HG02763 (cell line): Measurements from ENCODE around the gene MCF2L.
"Not testable (repeated sequence)": the region's sequence is repeated elsewhere in the genome, so short reads cannot be mapped to it uniquely, and the experiment has no call there.

Experiments
- ATAC-seq: cut with Tn5 transposase; IDR thresholded peaks from one replicate; pipeline ENCODE4 v1.9.1; 2021; ENCODE audit warnings: mild to moderate bottlenecking, moderate library complexity; ENCODE audit not compliant: unreplicated experiment

MCF2L gene

GRCh38 chr13:112968910-112969691, at the start of gene MCF2L:
MCF2L (plus strand) TSS chr13:112969214; CDS start chr13:112969380, 166 bp downstream.
- ATAC-seq = no peak

DNA sequence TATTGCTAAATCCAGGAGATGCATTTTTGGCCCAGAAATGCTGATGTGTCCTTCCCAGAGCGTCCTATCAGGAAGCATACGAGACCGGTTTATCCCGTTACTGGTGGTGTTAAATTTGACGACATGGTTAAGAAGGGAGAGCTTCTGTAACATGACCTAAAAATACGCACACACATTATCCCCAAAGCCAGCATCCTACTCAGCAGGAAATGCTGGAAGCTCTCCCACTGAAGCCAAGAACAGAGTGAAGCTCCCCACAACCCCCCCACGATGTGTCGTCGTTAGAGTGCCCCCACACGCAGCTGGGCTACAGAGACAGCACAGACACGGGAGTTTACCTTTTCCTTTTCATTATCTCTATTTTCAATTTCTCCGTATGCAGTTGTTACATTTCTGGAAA, 45.1 kb upstream of the MCF2L start:
- ATAC-seq = no peak

DNA sequence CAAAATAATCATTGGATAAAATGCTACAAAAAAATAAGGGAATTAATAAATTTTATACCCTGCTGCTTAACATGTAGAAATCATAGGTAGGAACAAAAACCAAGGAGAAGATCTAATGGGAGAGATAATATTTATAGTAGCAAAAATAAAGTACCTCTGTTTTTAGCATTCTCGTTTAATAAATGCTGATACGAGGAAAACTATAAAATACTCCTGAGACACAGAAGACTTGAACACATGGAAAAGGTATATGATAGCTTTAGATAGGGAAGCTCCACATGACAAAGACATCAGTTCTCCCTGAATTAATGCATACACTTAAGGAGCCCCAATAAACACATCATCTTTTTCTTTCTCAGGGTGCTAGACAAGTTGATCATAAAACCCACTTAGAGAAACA, 44.6 kb upstream of the MCF2L start:
- no peak for ATAC-seq

GRCh38 chr13:112926003-112926402, 43.0 kb upstream of the MCF2L start:
- ATAC-seq = no peak

DNA sequence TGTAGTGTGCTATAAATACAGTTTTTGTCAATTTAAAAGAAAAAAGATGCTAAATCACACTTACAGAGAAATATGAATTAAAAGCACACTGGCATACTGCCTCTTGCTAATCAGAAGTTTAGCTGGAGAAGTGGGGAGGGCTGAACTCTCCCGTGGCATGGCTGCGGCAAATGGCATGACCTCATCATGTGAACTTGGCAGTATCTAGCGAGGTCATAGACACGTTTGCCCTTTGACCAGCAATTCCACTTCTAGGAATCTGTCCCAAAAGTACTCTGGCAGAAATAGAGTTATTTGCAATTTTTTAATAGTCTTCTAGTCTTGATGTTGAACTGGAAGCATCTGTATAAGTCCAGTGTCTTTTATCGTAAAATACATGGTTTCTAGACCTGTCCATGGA, 42.0 kb upstream of the MCF2L start:
- no peak for ATAC-seq

DNA sequence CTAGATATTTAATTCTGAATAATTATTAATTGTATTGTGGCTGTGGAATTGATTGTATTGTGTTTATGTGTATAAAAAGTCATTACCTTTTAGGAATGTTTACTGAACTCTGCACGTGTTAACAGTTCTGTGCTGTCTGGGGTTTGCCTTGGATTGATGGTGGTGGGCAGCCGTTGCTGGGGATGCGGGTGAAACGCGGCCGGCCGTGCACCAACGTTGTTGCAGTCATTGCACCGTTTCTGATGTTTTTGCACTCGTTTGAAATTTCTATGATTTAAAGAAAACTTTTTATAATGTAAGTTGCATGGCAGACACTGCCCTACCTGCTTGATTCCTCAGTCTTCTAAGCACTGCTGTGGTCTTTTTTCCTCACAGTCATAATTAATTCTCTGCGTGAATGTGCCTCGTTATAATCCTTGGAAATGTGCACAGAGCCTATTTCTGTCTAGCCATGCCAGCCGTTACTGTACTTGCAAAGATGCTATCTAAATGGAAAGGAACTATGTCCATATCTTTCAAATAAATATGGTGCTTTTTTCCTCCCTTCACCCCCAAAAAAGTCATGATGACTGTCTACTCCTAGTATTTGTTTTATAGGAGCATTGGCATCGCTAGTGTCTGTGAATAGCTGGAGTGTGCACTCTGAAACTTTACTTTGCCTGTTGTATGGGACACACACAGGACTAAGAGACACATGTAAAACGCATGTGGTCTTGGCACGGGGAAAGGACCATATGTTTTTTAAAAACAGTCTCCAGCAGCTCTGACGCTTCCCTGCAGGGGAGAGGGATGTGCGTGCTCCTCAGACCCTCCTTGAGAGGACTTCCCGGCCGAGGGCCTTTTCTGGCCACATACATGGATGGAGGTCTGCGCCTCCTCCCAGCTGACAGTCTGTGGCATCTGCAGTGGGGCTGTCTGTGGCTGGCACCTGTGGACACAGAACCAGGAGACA, 40.7 kb upstream of the MCF2L start:
- no peak for ATAC-seq

DNA sequence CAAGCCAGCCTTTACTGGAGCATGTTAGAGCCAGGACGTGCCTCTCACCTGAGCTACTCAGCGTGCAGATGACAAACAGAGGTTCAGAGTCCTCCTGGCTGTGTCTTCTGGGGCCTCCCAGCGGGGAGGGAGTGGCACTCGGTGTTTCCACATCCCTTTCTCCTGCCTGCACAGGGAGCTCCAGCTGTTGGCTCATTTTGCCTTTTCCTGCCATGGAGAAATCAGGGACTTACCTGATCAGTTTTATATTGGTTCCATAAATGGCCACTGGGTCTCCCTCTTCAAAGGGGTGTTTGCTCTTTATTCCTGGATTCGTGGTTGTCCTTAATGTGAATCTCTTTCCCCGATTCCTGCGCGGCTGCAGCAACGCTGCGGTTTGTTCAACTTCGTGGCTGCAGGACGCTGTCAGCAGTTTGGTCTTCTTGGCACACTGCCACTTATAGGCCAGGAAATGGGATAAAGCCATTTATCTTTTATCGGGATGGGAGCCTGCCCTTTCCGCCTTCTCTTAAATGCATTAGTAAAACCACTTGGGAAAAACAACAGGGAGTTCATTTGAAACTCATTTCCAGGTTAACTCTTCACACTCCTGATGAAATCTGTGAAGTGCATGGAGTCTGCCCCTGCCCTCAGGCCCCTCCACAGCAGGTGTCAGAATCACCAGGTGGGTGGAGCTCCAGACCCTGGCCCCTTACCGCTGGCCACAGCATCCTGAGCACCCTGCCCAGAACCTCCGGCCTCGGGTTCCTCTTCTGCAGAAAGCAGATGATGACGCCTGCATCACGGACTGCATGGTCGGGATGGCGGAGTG, 39.8 kb upstream of the MCF2L start:
- ATAC-seq = no peak

GRCh38 chr13:112929783-112930055, 39.3 kb upstream of the MCF2L start:
- no peak for ATAC-seq

DNA sequence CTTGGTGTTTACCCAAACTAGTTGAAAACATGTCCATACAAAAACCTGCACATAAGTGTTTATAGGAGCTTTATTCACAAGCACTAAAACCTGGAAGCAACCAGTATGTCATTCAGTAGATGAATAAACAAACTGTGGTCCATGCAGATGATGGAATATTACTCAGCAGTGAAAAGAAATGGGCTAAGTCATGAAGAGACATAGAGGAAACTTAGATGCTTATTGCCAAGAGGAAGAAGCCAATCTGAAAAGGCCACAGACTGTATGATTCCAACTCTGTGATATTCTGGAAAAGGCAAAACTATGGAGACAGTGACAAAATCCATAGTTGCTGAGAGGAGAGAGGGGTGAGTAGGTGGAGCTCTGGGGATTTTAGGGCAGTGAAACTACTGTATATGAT, 38.8 kb upstream of the MCF2L start:
- no peak for ATAC-seq

- peak; percentile 84 for ATAC-seq
These were observed 37.7 kb upstream of the MCF2L start for GRCh38 chr13:112931028-112931934.

DNA sequence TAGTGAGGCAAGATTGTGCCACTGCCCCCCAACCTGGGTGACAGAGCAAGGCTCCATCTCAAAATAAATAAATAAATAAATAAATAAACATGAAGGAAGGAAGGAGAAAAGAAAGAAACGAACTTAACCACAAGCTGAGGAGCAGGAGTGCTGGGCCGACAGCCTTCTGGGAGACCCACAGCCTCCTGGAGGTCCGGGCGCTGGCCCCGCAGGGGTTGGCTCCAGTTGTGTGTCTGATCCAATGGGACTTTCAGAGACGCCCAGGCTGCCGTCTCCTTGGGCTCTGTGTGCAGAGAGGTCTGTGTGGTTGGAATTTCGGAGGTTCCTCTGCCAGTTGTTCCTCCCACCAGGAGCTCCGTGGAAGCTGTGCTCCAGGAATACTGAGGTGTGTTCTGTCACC, 36.0 kb upstream of the MCF2L start:
- no peak for ATAC-seq

GRCh38 chr13:112933649-112934048, 35.4 kb upstream of the MCF2L start:
- ATAC-seq = no peak

- ATAC-seq = no peak
These were observed 34.9 kb upstream of the MCF2L start for GRCh38 chr13:112934078-112934477.

DNA sequence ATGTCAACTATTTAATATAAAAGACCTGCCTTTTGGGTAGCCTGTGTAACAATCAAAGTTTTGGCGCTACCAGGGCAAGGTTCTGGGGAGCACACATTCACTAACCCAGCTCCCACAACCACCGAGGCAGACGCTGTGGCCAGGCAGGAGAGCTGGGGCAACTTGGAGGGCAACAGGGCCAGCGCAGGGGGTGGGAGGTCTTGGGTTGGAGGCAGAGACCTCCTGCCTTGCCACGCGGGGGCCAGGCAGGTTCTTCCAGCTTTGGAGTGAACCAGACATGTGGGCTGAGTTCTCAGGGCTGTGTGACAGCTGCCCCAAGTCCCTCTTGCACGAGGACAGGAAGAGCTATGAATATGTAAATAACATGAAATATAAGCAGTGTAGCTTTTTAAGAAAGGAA, 30.3 kb upstream of the MCF2L start:
- no peak for ATAC-seq

- no peak for ATAC-seq
These were observed 28.8 kb upstream of the MCF2L start for GRCh38 chr13:112940236-112940635.

DNA sequence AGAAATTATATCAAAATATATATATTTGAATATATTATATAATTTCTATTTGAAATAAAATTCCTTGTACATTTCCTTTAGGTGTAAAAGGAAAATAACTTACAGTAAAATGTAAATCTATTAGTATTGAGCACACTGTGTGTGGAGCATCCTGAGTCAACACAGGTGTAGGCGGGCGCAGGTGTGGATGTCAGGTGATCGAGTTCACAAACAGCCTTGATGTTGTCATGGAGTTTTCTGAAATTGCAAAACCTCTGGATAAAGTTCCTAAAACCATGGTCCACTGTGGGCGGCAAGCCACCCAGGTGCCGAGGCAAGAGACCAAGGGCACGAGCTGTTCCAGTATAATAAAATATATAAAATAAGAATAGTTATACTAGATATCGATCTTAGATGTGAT, 27.7 kb upstream of the MCF2L start:
- no peak for ATAC-seq

DNA sequence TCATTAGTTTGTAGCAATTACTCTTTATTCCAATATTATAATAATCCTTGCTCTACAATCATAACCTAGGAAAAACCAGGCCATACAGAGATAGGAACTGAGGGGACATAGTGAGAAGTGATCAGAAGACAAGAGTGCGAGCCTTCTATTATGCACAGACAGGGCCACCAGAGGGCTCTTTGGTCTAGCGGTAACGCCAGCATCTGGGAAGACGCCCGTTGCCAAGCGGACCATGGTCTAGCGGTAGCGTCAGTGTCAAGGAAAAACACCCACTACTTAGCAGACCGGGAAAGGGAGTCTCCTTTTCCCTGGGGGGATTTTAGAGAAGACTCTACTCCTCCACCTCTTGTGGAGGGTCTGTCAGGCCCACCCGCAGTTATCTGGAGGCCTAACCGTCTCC, 27.2 kb upstream of the MCF2L start:
- ATAC-seq = not testable (repeated sequence)

GRCh38 chr13:112942689-112943308, 26.2 kb upstream of the MCF2L start:
- ATAC-seq = peak; percentile 95

- ATAC-seq = peak; percentile 16
These were observed 25.5 kb upstream of the MCF2L start for GRCh38 chr13:112943309-112944125.
